BLaER1 (cell line): ENCODE data around the gene CRCP.
A peak's percentile ranks its signal among the peaks of the same experiment; 100 is the strongest.
"Not testable (repeated sequence)": the region's sequence is repeated elsewhere in the genome, so short reads cannot be mapped to it uniquely, and the experiment has no call there.

Source experiments
- H3K27ac ChIP-seq: shearing (Covaris generic); formaldehyde crosslinking; 2 replicates; pipeline ENCODE4 v1.8.1; 2022
- H3K27me3 ChIP-seq: shearing (Covaris generic); formaldehyde crosslinking; 2 replicates; pipeline ENCODE4 v1.8.1; 2022
- H3K36me3 ChIP-seq: shearing (Covaris generic); formaldehyde crosslinking; 2 replicates; pipeline ENCODE4 v1.8.1; 2022
- H3K4me1 ChIP-seq: shearing (Covaris generic); formaldehyde crosslinking; 2 replicates; pipeline ENCODE4 v1.8.1; 2022
- H3K4me2 ChIP-seq: shearing (Covaris generic); formaldehyde crosslinking; 2 replicates; pipeline ENCODE4 v1.8.1; 2022
- H3K4me3 ChIP-seq: shearing (Covaris generic); formaldehyde crosslinking; 2 replicates; pipeline ENCODE4 v1.8.1; 2022
- H3K9ac ChIP-seq: shearing (Covaris generic); formaldehyde crosslinking; 2 replicates; pipeline ENCODE4 v1.8.1; 2022
- H3K9me3 ChIP-seq: shearing (Covaris generic); formaldehyde crosslinking; 2 replicates; pipeline ENCODE4 v1.8.1; 2022
- H4K20me1 ChIP-seq: shearing (Covaris generic); formaldehyde crosslinking; 2 replicates; pipeline ENCODE4 v1.8.1; 2022
- Cebpa-rat ChIP-seq: shearing (Covaris generic); IDR thresholded peaks from 2 replicates; pipeline ENCODE4 v1.8.1; 2022

CRCP gene

GRCh38 chr7:66105263-66105748, 9.3 kb upstream of the CRCP start:
- H3K27me3 ChIP-seq = no peaks in the 10 kb centered on the region
- H3K27ac ChIP-seq = no peak overlapping the region
- H3K36me3 ChIP-seq = peaks cover 3% of the 10 kb centered on the region; the same call in 1 of the 2 replicates
- no peak overlapping the region for H3K4me3 ChIP-seq
- no peaks in the 10 kb centered on the region for H4K20me1 ChIP-seq
- H3K9me3 ChIP-seq = no peaks in the 10 kb centered on the region
- H3K4me2 ChIP-seq = no peak overlapping the region
- no peak for TF ChIP-seq Cebpa-rat
- H3K4me1 ChIP-seq = peaks cover 8% of the 10 kb centered on the region
- no peak overlapping the region for H3K9ac ChIP-seq

- not testable (repeated sequence) for H3K4me3 ChIP-seq, H3K4me2 ChIP-seq, H3K36me3 ChIP-seq, H3K27me3 ChIP-seq, H4K20me1 ChIP-seq, H3K9ac ChIP-seq, H3K9me3 ChIP-seq, H3K4me1 ChIP-seq, H3K27ac ChIP-seq
Observed at GRCh38 chr7:66108410-66108809, 6.2 kb upstream of the CRCP start.

- H3K36me3 ChIP-seq = peaks cover 8% of the 10 kb centered on the region
- H3K27me3 ChIP-seq = no peaks in the 10 kb centered on the region
- TF ChIP-seq Cebpa-rat = no peak
- no peak overlapping the region for H3K9ac ChIP-seq
- peaks cover 14% of the 10 kb centered on the region for H3K4me1 ChIP-seq
- H4K20me1 ChIP-seq = peaks cover 4% of the 10 kb centered on the region
- no peak overlapping the region for H3K27ac ChIP-seq
- no peak overlapping the region for H3K4me3 ChIP-seq
- H3K9me3 ChIP-seq = no peaks in the 10 kb centered on the region
- no peak overlapping the region for H3K4me2 ChIP-seq
Observed at GRCh38 chr7:66110856-66111255, 3.8 kb upstream of the CRCP start.

- Histone ChIP-seq H3K4me2 (peak overlapping the region; percentile 87), H4K20me1 (peaks cover 64% of the 10 kb centered on the region), H3K4me1 (peaks cover 48% of the 10 kb centered on the region), H3K36me3 (peaks cover 54% of the 10 kb centered on the region), H3K9ac (peak overlapping the region; percentile 94; the same call in 1 of the 2 replicates)
- not testable (repeated sequence) for H3K9me3 ChIP-seq, H3K27ac ChIP-seq, H3K4me3 ChIP-seq, H3K27me3 ChIP-seq
Observed at GRCh38 chr7:66116680-66117420, 2.2 kb downstream of the CRCP start.

DNA sequence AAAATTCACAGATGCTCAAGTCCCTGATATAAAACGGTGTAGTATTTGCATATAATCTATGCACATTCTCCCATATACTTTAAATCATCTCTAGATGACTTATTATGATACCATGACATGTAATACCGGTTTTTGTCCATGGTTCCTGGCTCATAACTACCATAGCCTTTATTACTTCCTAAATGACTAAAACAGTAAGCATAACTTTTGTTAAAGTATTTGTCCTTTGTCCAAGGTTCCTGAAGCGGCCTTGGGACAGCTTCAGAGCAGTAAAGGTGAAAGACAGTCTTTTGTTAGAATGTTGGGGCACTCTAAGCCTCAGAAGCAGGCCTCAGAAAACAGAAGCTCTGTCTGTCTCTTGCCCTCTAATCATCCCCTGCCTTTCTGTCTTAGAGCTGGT, 4.0 kb downstream of the CRCP start:
- Histone ChIP-seq H3K9me3 (no peaks in the 10 kb centered on the region), H4K20me1 (peaks cover 82% of the 10 kb centered on the region), H3K36me3 (peaks cover 57% of the 10 kb centered on the region), H3K4me1 (peaks cover 46% of the 10 kb centered on the region), H3K9ac (no peak overlapping the region), H3K4me2 (no peak overlapping the region), H3K27me3 (no peaks in the 10 kb centered on the region), H3K4me3 (no peak overlapping the region), H3K27ac (no peak overlapping the region)
- TF ChIP-seq Cebpa-rat = no peak

DNA sequence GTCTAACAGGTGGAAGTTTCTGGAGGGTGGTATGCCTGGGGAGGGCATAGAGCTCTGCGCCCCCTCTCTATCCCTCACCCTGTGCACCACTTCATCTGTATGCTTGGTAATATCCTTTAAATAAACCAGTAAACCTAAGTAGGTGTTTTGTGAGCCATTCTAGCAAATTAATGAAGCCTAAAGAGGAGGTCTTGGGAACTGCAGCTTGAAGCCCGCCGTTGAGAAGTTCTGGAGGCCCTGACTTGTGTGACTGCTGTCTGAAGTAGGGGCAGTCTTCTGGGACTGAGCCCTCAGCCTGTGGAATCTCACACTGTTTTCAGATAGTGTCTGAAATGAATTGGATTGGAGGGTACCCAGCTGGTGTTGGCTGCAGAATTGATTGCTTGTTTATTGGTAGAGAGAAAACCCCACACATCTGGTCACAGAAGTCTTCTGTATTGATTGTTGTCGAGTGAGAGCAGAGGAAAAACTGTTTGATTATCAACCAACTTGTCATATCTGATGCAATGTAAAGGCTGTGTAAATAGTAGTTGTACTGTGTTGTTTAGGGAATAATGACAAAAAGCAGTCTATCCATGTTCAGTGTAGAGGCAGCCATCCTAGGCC, 4.7 kb downstream of the CRCP start:
- H4K20me1 ChIP-seq = peaks cover 89% of the 10 kb centered on the region
- H3K9me3 ChIP-seq = no peaks in the 10 kb centered on the region
- H3K4me3 ChIP-seq = no peak overlapping the region
- peaks cover 57% of the 10 kb centered on the region for H3K36me3 ChIP-seq
- peaks cover 43% of the 10 kb centered on the region for H3K4me1 ChIP-seq
- H3K27ac ChIP-seq = no peak overlapping the region
- H3K4me2 ChIP-seq = peak overlapping the region; percentile 19; the same call in 1 of the 2 replicates
- no peak overlapping the region for H3K9ac ChIP-seq
- no peaks in the 10 kb centered on the region for H3K27me3 ChIP-seq
- TF ChIP-seq Cebpa-rat = no peak

DNA sequence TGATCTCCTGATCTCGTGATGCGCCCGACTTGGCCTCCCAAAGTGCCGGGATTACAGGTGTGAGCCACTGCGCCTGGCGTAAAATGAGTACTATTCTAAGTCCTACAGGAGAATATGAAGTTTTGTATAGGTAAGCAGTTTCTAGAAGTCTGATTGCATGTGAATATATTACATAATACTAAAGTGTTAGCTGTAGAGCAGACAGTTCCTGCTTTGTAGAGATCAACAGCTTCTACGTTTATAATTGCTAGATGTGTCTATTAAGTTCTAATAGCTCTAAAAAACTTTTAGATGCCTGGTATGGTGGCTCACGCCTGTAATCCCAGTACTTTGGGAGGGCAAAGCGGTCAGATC, 8.5 kb downstream of the CRCP start:
- Histone ChIP-seq H3K9me3 (no peaks in the 10 kb centered on the region), H3K4me2 (no peak overlapping the region), H3K27me3 (no peaks in the 10 kb centered on the region), H4K20me1 (peaks cover 100% of the 10 kb centered on the region), H3K9ac (no peak overlapping the region), H3K36me3 (peaks cover 47% of the 10 kb centered on the region), H3K4me3 (no peak overlapping the region), H3K27ac (no peak overlapping the region), H3K4me1 (peaks cover 26% of the 10 kb centered on the region)
- no peak for TF ChIP-seq Cebpa-rat

DNA sequence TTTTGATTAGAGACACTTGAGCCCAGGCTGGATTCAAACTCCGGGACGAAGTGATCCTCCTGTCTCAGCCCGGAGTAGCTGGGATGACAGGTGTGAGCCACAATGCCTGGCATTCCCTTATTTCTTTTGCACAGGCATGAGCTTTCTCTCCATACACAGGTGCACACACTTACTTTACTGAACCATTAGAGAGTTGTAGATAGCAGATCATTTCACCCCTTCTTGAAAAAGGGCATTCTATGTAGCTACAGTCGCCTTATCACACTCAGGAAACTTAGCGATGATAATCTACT, 9.9 kb downstream of the CRCP start:
- not testable (repeated sequence) for H3K4me3 ChIP-seq, H3K9ac ChIP-seq, H3K27me3 ChIP-seq, H3K4me2 ChIP-seq, H3K9me3 ChIP-seq, H3K27ac ChIP-seq
- H4K20me1 ChIP-seq = peaks cover 100% of the 10 kb centered on the region
- peaks cover 46% of the 10 kb centered on the region for H3K36me3 ChIP-seq
- H3K4me1 ChIP-seq = peaks cover 25% of the 10 kb centered on the region

- Histone ChIP-seq H3K9ac (no peak overlapping the region), H3K36me3 (peaks cover 47% of the 10 kb centered on the region), H3K9me3 (no peaks in the 10 kb centered on the region), H3K4me1 (peaks cover 19% of the 10 kb centered on the region), H3K4me2 (no peak overlapping the region), H3K27ac (no peak overlapping the region), H3K4me3 (no peak overlapping the region), H4K20me1 (peaks cover 100% of the 10 kb centered on the region), H3K27me3 (no peaks in the 10 kb centered on the region)
- no peak for TF ChIP-seq Cebpa-rat
Observed at GRCh38 chr7:66125052-66125694, 10.5 kb downstream of the CRCP start.

- H3K27me3 ChIP-seq, H3K9me3 ChIP-seq, H3K9ac ChIP-seq, H3K4me3 ChIP-seq, H3K27ac ChIP-seq, H3K4me2 ChIP-seq: not testable (repeated sequence)
- peaks cover 19% of the 10 kb centered on the region for H3K4me1 ChIP-seq
- H3K36me3 ChIP-seq = peaks cover 51% of the 10 kb centered on the region
- peaks cover 98% of the 10 kb centered on the region for H4K20me1 ChIP-seq
Observed at GRCh38 chr7:66125781-66126352, 11.2 kb downstream of the CRCP start.

DNA sequence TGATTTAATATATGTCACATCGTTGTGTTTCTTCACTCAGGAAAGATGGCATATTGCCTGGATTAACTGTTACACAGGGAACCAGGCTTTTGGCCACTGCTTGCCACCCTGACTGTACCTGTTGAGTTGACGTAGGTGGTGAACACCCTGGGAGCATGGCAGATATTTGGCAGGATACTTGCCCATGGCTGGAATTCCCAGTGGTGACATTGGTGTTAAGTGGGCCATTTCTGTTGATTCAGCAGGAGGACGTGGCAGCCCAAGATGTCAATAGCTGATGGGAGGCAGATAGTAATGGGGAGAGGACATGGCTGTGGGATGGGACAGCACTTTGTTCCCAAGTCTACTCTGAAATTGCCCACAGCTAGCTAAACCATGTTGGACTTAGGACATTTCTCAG, 12.5 kb downstream of the CRCP start:
- not testable (repeated sequence) for H3K27ac ChIP-seq, H3K9ac ChIP-seq, H3K4me2 ChIP-seq, H3K9me3 ChIP-seq, H3K4me3 ChIP-seq, H3K27me3 ChIP-seq
- H3K36me3 ChIP-seq = peaks cover 51% of the 10 kb centered on the region
- H4K20me1 ChIP-seq = peaks cover 98% of the 10 kb centered on the region
- H3K4me1 ChIP-seq = peaks cover 19% of the 10 kb centered on the region
